Mucosa of gallbladder (tissue), 1 donor: ENCODE data around the gene NEXN. TPM values are rescaled to one million over a fixed set of nuclear protein-coding genes. Genes with fewer than 3 reads are reported as not detected.
"Not testable (repeated sequence)": the region's sequence is repeated elsewhere in the genome, so short reads cannot be mapped to it uniquely, and the experiment has no call there.

ENCODE experiments used
- DNase-seq: peaks from one replicate; pipeline ENCODE4 v3.0.0-alpha.2; 2020; ENCODE audit warnings: low spot score
- total RNA-seq: library from RNA; stranded (reverse); gene quantifications from one replicate; pipeline ENCODE4 v1.2.1, GENCODE V29; 2021
- donor health status: DM: no; HTN: no; CAD: no.

Gene NEXN
- total RNA-seq, 1 donor from 2014 or later = 36.5 TPM

DNA sequence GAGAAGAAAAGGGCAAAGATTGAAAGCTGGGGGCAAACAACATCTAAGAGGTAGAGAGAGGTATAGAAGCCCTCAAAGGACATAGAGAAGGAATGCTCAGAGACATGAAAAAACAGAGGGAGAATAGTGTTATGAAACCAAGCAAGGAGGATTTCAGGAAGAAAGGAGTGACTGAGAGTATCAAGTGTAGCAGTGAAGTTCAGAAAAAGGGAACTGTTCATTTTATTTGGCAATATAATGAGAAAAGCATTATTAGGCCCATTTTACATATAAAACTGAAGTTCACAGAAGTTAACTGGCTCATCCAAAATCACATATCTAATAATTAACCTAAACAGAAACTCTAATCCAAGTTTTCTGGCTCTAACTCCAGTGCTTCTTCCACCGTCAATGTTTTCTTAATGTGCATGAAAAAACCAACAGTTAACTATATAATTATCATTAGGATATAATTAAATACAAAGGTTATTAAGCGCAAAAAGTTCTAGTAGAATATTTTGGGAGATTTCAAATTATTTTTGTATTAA lies 17.7 kb downstream of the NEXN start:
- DNase-seq = no peak

DNA sequence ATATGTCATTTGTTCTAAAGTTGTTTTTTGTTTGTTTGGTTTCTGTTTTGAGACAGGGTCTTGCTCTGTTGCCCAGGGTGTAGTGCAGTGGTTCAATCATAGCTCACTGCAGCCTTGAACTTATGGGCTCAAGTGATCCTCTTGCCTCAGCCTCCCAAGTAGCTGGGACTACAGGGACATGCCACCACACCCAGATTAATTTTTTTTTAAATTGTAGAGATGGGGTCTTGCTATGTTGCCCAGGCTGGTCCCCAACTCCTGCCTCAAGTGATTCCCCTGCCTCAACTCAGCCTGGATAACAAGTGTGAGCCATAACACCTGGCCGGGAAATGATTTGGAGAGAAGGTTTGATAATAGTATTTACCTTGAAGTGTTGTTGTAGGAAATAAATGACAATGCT lies 18.2 kb downstream of the NEXN start:
- DNase-seq = no peak

DNA sequence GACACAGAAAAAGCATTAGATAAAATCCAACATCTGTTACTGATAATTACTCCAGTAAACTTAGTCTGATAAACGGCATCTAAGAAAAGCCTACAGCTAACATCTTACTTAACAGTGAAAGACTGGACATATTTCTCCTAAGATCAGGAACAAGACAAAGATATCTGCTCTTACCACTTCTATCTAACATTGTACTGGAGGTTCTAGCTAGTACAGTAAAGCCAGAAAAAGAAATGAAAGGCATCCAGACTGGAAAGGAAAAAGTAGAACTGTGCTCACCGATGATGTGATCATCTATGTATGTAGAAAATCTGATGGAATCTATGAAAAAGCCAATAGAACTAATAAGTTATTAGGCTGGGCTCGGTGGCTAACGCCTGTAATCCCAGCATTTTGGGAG lies 21.7 kb downstream of the NEXN start:
- DNase-seq = no peak

- DNase-seq = not testable (repeated sequence)
Measured at GRCh38 chr1:77918918-77919317, 30.5 kb downstream of the NEXN start.

- DNase-seq = no peak
Measured at GRCh38 chr1:77925518-77925917, 37.1 kb downstream of the NEXN start.

DNA sequence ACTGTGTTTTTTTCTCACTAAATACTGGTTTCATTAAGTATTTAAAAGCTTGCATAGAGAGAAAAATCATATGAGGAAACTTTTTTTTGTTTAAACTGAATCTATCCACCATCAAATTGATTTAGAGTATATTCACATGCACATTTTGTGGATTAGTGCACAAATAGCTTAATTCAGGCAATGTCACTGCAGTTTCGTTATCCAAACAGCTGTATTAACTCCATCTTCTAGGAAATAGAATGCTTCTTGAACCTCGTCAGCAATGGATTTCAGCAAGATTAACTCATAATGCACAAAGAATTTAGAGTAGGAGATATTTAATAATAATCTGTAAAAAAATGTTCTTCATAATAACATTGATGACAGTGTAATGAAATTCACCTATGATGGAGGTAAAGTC lies 37.5 kb downstream of the NEXN start:
- no peak for DNase-seq

DNA sequence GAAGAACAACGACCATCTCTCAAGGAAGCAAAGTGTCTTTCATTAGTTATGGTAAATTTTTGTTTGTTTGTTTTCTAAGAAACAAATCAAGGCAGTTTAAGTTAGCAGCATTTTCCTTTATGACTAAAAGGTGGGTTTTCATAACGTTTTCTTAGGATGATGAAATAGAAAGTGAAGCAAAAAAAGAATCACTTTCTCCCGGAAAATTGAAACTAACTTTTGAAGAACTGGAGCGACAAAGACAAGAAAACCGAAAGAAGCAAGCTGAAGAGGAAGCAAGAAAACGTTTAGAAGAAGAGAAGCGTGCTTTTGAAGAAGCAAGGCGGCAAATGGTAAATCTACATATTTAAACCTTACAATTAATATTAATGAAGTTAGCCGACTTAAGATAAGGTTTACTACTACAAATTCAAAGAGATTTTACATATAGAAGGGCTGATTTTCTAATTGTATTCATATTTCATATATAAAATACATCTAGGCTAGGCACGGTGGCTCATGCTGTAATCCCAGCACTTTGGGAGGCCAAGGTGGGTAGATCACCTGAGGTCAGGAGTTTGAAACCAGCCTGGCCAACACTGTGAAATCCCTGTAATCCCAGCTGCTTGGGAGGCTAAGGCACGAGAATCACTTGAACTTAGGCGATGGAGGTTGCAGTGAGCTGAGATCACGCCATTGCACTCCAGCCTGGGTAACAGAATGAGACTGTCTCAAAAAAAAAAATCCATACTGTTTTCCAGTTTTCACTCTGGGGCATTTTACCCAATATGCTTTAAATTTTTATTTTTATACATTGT lies 38.3 kb downstream of the NEXN start:
- no peak for DNase-seq

GRCh38 chr1:77927414-77927813 lies 39.0 kb downstream of the NEXN start:
- no peak for DNase-seq

DNA sequence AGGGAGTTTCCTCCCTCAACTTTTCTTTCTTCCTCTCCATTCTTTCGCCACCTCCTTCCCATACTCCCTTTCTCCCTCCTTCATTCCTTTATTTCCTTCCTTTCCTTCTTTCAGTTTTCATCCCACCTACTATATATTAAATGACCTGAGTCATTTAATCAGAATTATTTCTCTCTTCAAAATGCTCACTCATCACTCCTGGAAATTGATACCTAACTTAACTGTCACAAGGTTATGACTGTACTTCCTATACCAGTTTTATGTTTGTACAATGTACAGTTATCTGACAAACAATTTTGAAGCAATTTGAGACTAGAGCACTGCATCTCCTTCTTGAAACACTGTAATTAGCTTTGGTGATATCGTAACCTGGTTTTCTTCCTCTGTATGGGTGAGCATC lies 41.4 kb downstream of the NEXN start:
- DNase-seq = no peak

DNA sequence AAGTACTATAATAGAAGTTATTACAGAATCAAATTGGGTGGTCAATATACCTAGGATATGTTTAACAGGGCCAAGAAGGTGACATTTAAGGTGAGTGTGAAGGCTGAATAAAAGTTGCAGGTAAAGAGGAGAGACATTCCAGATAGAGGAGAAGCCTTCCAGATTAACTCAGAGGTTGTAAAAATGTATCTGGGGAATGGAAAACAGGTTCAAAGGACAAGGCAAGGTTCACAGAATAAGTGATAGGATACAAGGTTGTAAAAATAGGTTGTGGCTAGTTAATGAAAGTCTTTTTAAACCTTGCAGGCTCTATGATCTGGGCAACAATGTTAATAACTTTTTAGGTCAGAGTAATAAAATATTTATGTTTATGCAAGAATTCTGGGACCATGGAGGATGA lies 50.2 kb downstream of the NEXN start:
- DNase-seq = no peak

- no peak for DNase-seq
Measured at GRCh38 chr1:77940921-77941570, 52.6 kb downstream of the NEXN start.

DNA sequence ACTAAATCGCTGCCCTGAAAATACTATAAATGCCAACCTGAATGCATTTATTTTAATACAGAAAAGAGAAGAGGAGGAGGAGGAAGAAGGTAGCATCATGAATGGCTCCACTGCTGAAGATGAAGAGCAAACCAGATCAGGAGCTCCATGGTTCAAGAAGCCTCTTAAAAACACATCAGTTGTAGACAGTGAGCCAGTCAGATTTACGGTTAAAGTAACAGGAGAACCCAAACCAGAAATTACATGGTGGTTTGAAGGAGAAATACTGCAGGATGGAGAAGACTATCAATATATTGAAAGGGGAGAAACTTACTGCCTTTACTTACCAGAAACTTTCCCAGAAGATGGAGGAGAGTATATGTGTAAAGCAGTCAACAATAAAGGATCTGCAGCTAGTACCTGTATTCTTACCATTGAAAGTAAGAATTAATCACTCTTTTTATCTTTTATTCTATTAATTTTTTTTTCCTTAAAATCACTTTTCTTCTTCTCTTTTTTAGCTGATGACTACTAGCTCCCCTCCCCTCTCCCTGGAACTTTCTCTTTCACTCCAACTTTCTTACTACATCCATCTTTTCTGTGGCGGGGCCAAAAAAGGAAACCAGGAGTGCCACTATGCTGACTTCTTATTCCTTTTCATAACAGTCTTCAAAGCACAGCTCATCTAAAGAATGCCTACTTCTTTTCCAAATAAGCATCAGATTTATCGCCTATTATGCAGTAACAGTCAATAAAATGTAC lies 54.1 kb downstream of the NEXN start:
- DNase-seq = no peak

DNA sequence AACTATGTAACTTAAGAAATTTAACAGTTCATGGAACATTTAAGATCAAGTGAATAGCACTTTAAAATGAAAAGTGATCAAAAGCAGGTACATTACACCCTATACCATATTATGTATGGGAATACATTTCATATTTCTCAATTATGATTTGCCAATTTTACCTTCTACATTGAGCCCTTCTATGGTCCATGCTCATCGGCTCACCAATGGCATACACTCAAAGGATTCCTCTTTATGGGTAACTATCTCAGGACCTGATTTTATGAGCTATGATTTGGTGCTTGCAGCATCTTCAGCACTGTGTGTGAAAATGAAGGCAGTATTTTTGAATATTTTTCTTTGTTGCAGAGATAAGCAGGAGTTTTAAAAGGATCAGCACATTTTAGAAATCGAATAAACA lies 56.9 kb downstream of the NEXN start:
- DNase-seq = no peak

GRCh38 chr1:77948841-77949424 lies 60.5 kb downstream of the NEXN start:
- DNase-seq = no peak

GRCh38 chr1:77950873-77951272 lies 62.4 kb downstream of the NEXN start:
- DNase-seq = no peak

DNA sequence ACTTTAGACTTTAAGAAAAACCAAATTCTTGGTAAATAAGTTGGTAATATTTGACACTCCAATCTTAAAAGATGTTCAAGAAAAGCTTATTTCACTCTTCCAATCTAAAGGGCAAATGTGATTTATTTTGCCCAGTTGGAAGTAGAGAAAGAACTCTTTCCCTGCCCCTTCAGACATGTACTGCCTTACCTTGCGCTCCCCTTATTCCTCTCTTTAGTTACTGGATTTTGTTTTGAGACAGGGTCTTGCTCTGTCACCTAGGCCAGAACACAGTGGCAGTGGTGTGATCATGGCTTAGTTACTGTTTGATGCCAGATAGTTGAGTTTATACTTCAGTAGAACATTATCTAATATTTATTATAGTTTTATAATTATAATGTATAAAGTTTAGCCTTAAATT lies 62.9 kb downstream of the NEXN start:
- DNase-seq = no peak

GRCh38 chr1:77953907-77954306 lies 65.5 kb downstream of the NEXN start:
- no peak for DNase-seq

GRCh38 chr1:77954521-77954920 lies 66.1 kb downstream of the NEXN start:
- DNase-seq = no peak

- DNase-seq = no peak
Measured at GRCh38 chr1:77955709-77956108, 67.3 kb downstream of the NEXN start.

DNA sequence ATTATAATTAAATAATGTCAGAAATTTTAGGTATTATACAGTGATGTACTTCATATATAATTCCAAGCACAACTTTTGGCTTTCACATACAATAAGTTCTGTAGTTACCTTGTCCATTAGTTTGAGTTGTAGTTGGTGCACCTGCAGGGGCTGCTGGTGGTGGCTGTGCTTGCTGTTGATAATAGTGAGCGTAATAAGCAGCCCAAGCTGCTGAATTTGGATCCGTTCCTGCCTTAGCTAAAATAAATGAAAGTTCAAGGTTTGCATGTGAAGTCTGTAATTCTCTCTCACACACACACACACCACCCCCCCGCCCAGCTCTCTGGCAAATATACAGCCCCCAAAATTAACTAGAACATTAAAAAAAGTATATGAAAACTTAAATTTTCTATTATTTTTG lies 68.0 kb downstream of the NEXN start:
- DNase-seq = no peak

DNA sequence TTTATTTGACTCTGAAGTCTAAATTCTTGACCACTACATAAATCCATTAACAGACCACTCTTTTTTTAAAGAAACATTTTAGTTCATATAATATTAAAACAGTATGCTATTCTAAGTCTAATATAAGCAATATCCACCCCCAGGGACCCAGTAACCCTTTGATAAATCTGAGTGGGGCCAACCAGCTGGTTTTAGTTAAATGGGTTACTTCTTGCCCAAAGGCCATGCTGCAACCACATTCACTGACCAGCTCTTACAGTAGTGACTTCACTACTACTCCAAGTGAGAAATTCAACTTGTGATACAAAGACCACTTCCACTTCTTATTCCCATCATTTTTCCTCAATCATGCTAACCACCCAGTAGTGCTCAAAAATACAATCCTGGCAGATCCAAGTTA lies 70.0 kb downstream of the NEXN start:
- DNase-seq = no peak

GRCh38 chr1:77958850-77959249 lies 70.4 kb downstream of the NEXN start:
- DNase-seq = no peak
